HG03521 (cell line): ENCODE measurements around the gene TTC32.
A peak's percentile ranks its signal among the peaks of the same experiment; 100 is the strongest.
"Not testable (repeated sequence)": the region's sequence is repeated elsewhere in the genome, so short reads cannot be mapped to it uniquely, and the experiment has no call there.

ENCODE experiments used
- ATAC-seq: cut with Tn5 transposase; IDR thresholded peaks from one replicate; pipeline ENCODE4 v1.9.1; 2021; ENCODE audit warnings: mild to moderate bottlenecking, moderate library complexity; ENCODE audit not compliant: unreplicated experiment

TTC32 gene

GRCh38 chr2:19899985-19900930 lies 1.5 kb downstream of the TTC32 start:
- ATAC-seq = no peak

GRCh38 chr2:19898592-19899329 lies 3.0 kb downstream of the TTC32 start:
- ATAC-seq = no peak

GRCh38 chr2:19897623-19898245 lies 4.0 kb downstream of the TTC32 start:
- no peak for ATAC-seq

- no peak for ATAC-seq
These were observed 6.2 kb downstream of the TTC32 start for GRCh38 chr2:19895535-19895934.

GRCh38 chr2:19894134-19894792 lies 7.5 kb downstream of the TTC32 start:
- peak; percentile 7 for ATAC-seq

GRCh38 chr2:19893520-19894133 lies 8.2 kb downstream of the TTC32 start:
- ATAC-seq = peak; percentile 79

GRCh38 chr2:19891971-19892370 lies 9.8 kb downstream of the TTC32 start:
- not testable (repeated sequence) for ATAC-seq

GRCh38 chr2:19890104-19890503 lies 11.7 kb downstream of the TTC32 start:
- no peak for ATAC-seq

- no peak for ATAC-seq
These were observed 13.0 kb downstream of the TTC32 start for GRCh38 chr2:19888831-19889230.

GRCh38 chr2:19887510-19887909 lies 14.3 kb downstream of the TTC32 start:
- ATAC-seq = no peak

- no peak for ATAC-seq
These were observed 15.5 kb downstream of the TTC32 start for GRCh38 chr2:19886261-19886660.

GRCh38 chr2:19885791-19886190 lies 16.0 kb downstream of the TTC32 start:
- no peak for ATAC-seq

- ATAC-seq = no peak
These were observed 17.6 kb downstream of the TTC32 start for GRCh38 chr2:19883971-19884720.

GRCh38 chr2:19883486-19883885 lies 18.3 kb downstream of the TTC32 start:
- ATAC-seq = no peak

GRCh38 chr2:19882286-19882685 lies 19.5 kb downstream of the TTC32 start:
- no peak for ATAC-seq

- ATAC-seq = no peak
These were observed 19.9 kb downstream of the TTC32 start for GRCh38 chr2:19881908-19882265.

GRCh38 chr2:19881221-19881907 lies 20.4 kb downstream of the TTC32 start:
- no peak for ATAC-seq

- not testable (repeated sequence) for ATAC-seq
These were observed 21.6 kb downstream of the TTC32 start for GRCh38 chr2:19880191-19880590.

GRCh38 chr2:19879120-19879519 lies 22.7 kb downstream of the TTC32 start:
- no peak for ATAC-seq
